A673 (cell line): ENCODE measurements around the gene PNPLA5. TPM values are rescaled to one million over a fixed set of nuclear protein-coding genes. Genes with fewer than 3 reads are reported as not detected.

Source experiments
- BruUV-seq: library from RNA; stranded (reverse); fragments of 400-500 nt; replicated peaks from 2 replicates; lab custom pipeline; 2021; lab: Mats Ljungman, UMichigan
- CTCF ChIA-PET: fragments of 300-600 bp; sonication (Branson Sonifier 250); formaldehyde crosslinking; loops from one replicate; lab custom pipeline; 2022; ENCODE audit warnings: antibody characterized with exemption; lab: Charles Lee
- POLR2A ChIA-PET: fragments of 300-600 bp; sonication (Branson Sonifier 250); formaldehyde crosslinking; loops from one replicate; lab custom pipeline; 2022; ENCODE audit warnings: antibody characterized with exemption; ENCODE audit not compliant: low non-redundant PET; lab: Charles Lee
- DNase-seq: peaks from one replicate; pipeline ENCODE4 v3.0.0-alpha.2; 2015; ENCODE audit warnings: low spot score
- H3K27ac ChIP-seq: fragments of 200-600 bp; sonication (generic); 2 replicates; pipeline ENCODE4 v1.5.1; 2016; ENCODE audit warnings: mixed run types, low read depth, mild to moderate bottlenecking, mixed read lengths, antibody characterized with exemption, low read length; ENCODE audit not compliant: poor library complexity, severe bottlenecking
- H3K27me3 ChIP-seq: fragments of 200-600 bp; sonication (generic); replicated peaks from 2 replicates; pipeline ENCODE4 v1.6.1; 2017; ENCODE audit warnings: mixed run types, low read depth, mild to moderate bottlenecking, mixed read lengths, antibody characterized with exemption, low read length; ENCODE audit not compliant: insufficient read depth, poor library complexity
- H3K36me3 ChIP-seq: fragments of 200-600 bp; sonication (generic); 2 replicates; pipeline ENCODE4 v1.6.1; 2016; ENCODE audit warnings: mixed run types, mild to moderate bottlenecking, mixed read lengths, antibody characterized with exemption, low read length; ENCODE audit not compliant: insufficient read depth, poor library complexity, severe bottlenecking
- H3K4me1 ChIP-seq: fragments of 200-600 bp; sonication (generic); 2 replicates; pipeline ENCODE4 v1.6.1; 2017; ENCODE audit warnings: mixed run types, mild to moderate bottlenecking, mixed read lengths, antibody characterized with exemption, low read length; ENCODE audit not compliant: insufficient read depth, poor library complexity, severe bottlenecking
- H3K4me3 ChIP-seq: fragments of 200-600 bp; sonication (generic); 2 replicates; pipeline ENCODE4 v1.5.1; 2016; ENCODE audit warnings: low read depth, mixed run types, mild to moderate bottlenecking, mixed read lengths, low read length; ENCODE audit not compliant: poor library complexity, severe bottlenecking
- H3K9me3 ChIP-seq: fragments of 200-600 bp; sonication (generic); 2 replicates; pipeline ENCODE4 v1.6.1; 2016; ENCODE audit warnings: mixed run types, low read depth, mild to moderate bottlenecking, mixed read lengths, antibody characterized with exemption, low read length; ENCODE audit not compliant: poor library complexity, severe bottlenecking
- CTCF ChIP-seq: fragments of 300-800, 200-600 bp; sonication (generic); conservative IDR thresholded peaks from 2 replicates; pipeline ENCODE4 v1.5.1; 2017; ENCODE audit warnings: low read depth, mild to moderate bottlenecking, antibody characterized with exemption, low read length, moderate library complexity, mixed read lengths
- EZH2 ChIP-seq: fragments of 200-600 bp; sonication (generic); IDR thresholded peaks from 2 replicates; pipeline ENCODE4 v1.6.1; 2017; ENCODE audit warnings: borderline replicate concordance, low read depth, mild to moderate bottlenecking, mixed read lengths, antibody characterized with exemption, low read length; ENCODE audit not compliant: poor library complexity, severe bottlenecking
- intact Hi-C: fragments of 100-400 bp; cut with micrococcal nuclease; formaldehyde crosslinking; loops from one replicate; pipeline ENCODE4 v1.10.0; 2022; ENCODE audit not compliant: unreplicated experiment
- total RNA-seq: library from RNA; stranded (reverse); gene quantifications from 2 replicates; pipeline ENCODE4 v1.2.3, GENCODE V29; 2021

PNPLA5 gene
- total RNA-seq, 1 experiment from 2014 or later: not detected

DNA sequence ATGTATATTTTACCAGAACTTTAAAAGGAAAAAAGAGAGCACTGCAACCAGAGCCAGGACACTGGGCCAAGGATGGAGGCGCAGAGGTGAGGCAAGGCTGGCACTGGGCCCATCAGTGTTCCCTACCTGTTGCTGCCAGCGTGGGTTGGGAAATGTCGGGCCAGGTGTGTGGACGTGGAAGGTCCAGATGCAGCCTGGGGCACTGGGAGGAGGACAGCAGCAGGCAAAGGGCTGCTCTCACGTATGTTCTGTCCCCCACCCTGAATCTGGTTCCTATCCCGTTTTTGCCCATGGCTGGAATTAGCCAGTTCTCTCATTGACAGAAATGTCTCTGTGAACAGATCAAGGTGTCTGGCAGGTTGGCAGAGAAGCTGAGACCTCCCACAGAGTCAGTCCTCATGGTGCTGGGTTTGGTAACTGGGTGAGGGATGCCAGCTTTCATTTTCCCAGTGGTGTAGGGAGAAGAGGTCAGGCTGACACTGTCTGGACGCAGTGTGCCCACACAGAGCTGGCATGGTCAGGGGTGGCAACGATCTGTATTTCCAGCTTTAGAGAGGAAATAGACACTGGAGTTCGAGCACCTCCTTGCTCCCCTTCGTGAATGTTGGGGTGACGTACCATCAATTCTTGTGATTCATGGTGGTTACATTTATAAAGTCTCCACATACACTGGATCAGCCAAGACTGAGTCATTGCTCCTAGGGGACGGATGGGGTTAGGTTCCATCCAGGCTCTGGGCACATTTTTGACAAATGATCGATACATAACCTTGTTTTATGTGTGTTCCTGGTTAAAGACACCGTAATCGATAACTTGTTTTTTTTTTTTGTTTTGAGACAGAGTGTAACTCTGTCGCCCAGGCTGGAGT is 27.5 kb upstream of the PNPLA5 start:
- no peaks in the 10 kb centered on the region for H3K9me3 ChIP-seq
- no peaks in the 10 kb centered on the region for H3K36me3 ChIP-seq
- no peak overlapping the region for H3K4me3 ChIP-seq
- no peaks in the 10 kb centered on the region for H3K27me3 ChIP-seq
- no peak for DNase-seq
- intact Hi-C loops: no loop called here
- TF ChIP-seq EZH2 (no peak), CTCF (no peak)
- H3K4me1 ChIP-seq: peaks cover 5% of the 10 kb centered on the region
- no peak overlapping the region for H3K27ac ChIP-seq
- ChIA-PET POLR2A (no interaction called here), CTCF (no interaction called here)
- no TSS peak for BruUV-seq

DNA sequence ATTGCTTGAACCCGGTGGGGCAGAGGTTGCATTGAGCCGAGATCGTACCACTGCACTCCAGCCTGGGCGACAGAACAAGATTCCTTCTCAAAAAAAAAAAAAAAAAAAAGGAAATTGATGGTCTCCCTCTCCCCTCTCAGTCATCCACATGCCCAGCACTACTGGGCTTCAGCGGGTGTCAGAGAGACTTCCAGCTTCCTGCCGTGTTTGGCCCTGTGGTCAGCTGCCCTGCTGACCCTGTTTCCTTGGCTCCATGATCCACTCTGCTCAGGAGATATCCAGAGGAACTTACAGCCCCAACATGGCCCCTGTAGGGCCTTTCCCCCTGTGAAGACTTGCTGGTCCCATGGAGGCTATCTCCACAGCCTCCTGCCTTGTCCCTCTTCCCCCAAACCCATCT is 25.7 kb upstream of the PNPLA5 start:
- intact Hi-C loops: no loop called here
- POLR2A ChIA-PET: no interaction called here
- Histone ChIP-seq H3K4me1 (no peaks in the 10 kb centered on the region), H3K27me3 (peaks cover under 1% of the 10 kb centered on the region), H3K9me3 (no peaks in the 10 kb centered on the region), H3K36me3 (no peaks in the 10 kb centered on the region), H3K27ac (no peak overlapping the region), H3K4me3 (no peak overlapping the region)
- BruUV-seq: no TSS peak
- no peak for DNase-seq
- CTCF ChIA-PET: no interaction called here
- TF ChIP-seq EZH2 (no peak), CTCF (no peak)

GRCh38 chr22:43911351-43911750 is 19.5 kb upstream of the PNPLA5 start:
- CTCF ChIA-PET: no interaction called here
- no TSS peak for BruUV-seq

More at GRCh38 chr22:43911351-43911750, 19.5 kb upstream of the PNPLA5 start:
- no peak overlapping the region for H3K4me3 ChIP-seq
- H3K36me3 ChIP-seq: no peaks in the 10 kb centered on the region
- intact Hi-C loops: no loop called here
- no peaks in the 10 kb centered on the region for H3K4me1 ChIP-seq
- POLR2A ChIA-PET: no interaction called here
- no peak overlapping the region for H3K27ac ChIP-seq
- peaks cover 18% of the 10 kb centered on the region for H3K27me3 ChIP-seq
- DNase-seq: no peak
- H3K9me3 ChIP-seq: no peaks in the 10 kb centered on the region
- TF ChIP-seq EZH2 (no peak), CTCF (no peak)
